NCI-H2196 (cell line): ENCODE results near the gene KRT28.
"Not testable (repeated sequence)": the region's sequence is repeated elsewhere in the genome, so short reads cannot be mapped to it uniquely, and the experiment has no call there.

ENCODE experiments used
- DNase-seq: peaks from one replicate; lab custom pipeline; 2025; ENCODE audit not compliant: unreplicated experiment; lab: John Stamatoyannopoulos, UW

Gene KRT28

GRCh38 chr17:40782450-40782849 is 17.3 kb downstream of the KRT28 start, which contains the start of gene KRT27:
Gene KRT27, minus strand, starts transcription at chr17:40782550. Its CDS starts 57 bp downstream, at chr17:40782493.
- no peak for DNase-seq

- DNase-seq, result no peak
Measured at GRCh38 chr17:40779181-40779909, 20.4 kb downstream of the KRT28 start.

GRCh38 chr17:40778461-40778860 is 21.3 kb downstream of the KRT28 start:
- DNase-seq, result no peak

GRCh38 chr17:40777971-40778370 is 21.8 kb downstream of the KRT28 start:
- DNase-seq, result no peak

- DNase-seq, result no peak
Measured at GRCh38 chr17:40777459-40777858, 22.3 kb downstream of the KRT28 start.

- DNase-seq, result no peak
Measured at GRCh38 chr17:40775945-40776344, 23.8 kb downstream of the KRT28 start.

- no peak for DNase-seq
Measured at GRCh38 chr17:40772101-40772500, 27.7 kb downstream of the KRT28 start, which contains the start of gene KRT26. Gene KRT26, minus strand, starts transcription at chr17:40772201. Its CDS starts 88 bp downstream, at chr17:40772113.

- DNase-seq, result no peak
Measured at GRCh38 chr17:40765657-40766056, 34.1 kb downstream of the KRT28 start.

- no peak for DNase-seq
Measured at GRCh38 chr17:40763752-40764151, 36.0 kb downstream of the KRT28 start.

GRCh38 chr17:40760105-40761016 is 39.4 kb downstream of the KRT28 start:
- DNase-seq, result no peak

GRCh38 chr17:40755231-40755630 is 44.5 kb downstream of the KRT28 start, which contains the start of gene KRT25:
Gene KRT25, minus strand, starts transcription at chr17:40755331. Its CDS starts 60 bp downstream, at chr17:40755271.
- DNase-seq, result no peak

GRCh38 chr17:40753804-40754203 is 46.0 kb downstream of the KRT28 start:
- DNase-seq, result no peak

- DNase-seq, result no peak
Measured at GRCh38 chr17:40751065-40751464, 48.7 kb downstream of the KRT28 start.

GRCh38 chr17:40750391-40750790 is 49.4 kb downstream of the KRT28 start:
- no peak for DNase-seq

- DNase-seq, result not testable (repeated sequence)
Measured at GRCh38 chr17:40748666-40749065, 51.1 kb downstream of the KRT28 start.
